Measurements from ENCODE around the gene PDK2.

The PDK2 gene

GRCh38 chr17:50078430-50078829, 16.7 kb upstream of the PDK2 start:
- in situ Hi-C loops (cut with MboI; ENCODE audit: low sequenced_read_pairs), result no loop called here

- in situ Hi-C loops (cut with MboI; ENCODE audit: low sequenced_read_pairs), result no loop called here
These were observed 15.6 kb upstream of the PDK2 start for GRCh38 chr17:50079334-50080095.

GRCh38 chr17:50080096-50080480, 15.1 kb upstream of the PDK2 start:
- in situ Hi-C loops (cut with MboI; ENCODE audit: low sequenced_read_pairs), result no loop called here

- in situ Hi-C loops (cut with MboI; ENCODE audit: low sequenced_read_pairs), result no loop called here
These were observed 14.3 kb upstream of the PDK2 start for GRCh38 chr17:50080827-50081226.

- in situ Hi-C loops (cut with MboI; ENCODE audit: low sequenced_read_pairs), result no loop called here
These were observed 13.4 kb upstream of the PDK2 start for GRCh38 chr17:50081757-50082156.

- in situ Hi-C loops (cut with MboI; ENCODE audit: low sequenced_read_pairs), result no loop called here
These were observed 7.8 kb upstream of the PDK2 start for GRCh38 chr17:50087246-50087911.

- in situ Hi-C loops (cut with MboI; ENCODE audit: low sequenced_read_pairs), result no loop called here
These were observed 7.2 kb upstream of the PDK2 start for GRCh38 chr17:50087912-50088405.

- in situ Hi-C loops (cut with MboI; ENCODE audit: low sequenced_read_pairs), result no loop called here
These were observed 6.0 kb upstream of the PDK2 start for GRCh38 chr17:50088952-50089825.

- in situ Hi-C loops (cut with MboI; ENCODE audit: low sequenced_read_pairs), result no loop called here
These were observed 5.1 kb upstream of the PDK2 start for GRCh38 chr17:50090071-50090470.

- in situ Hi-C loops (cut with MboI; ENCODE audit: low sequenced_read_pairs), result no loop called here
These were observed 3.9 kb upstream of the PDK2 start for GRCh38 chr17:50090971-50091917.

GRCh38 chr17:50091918-50092285, 3.2 kb upstream of the PDK2 start:
- in situ Hi-C loops (cut with MboI; ENCODE audit: low sequenced_read_pairs), result no loop called here

- in situ Hi-C loops (cut with MboI; ENCODE audit: low sequenced_read_pairs), result no loop called here
These were observed 1.9 kb upstream of the PDK2 start for GRCh38 chr17:50093246-50093645.

- in situ Hi-C loops (cut with MboI; ENCODE audit: low sequenced_read_pairs), result no loop called here
These were observed 1.3 kb upstream of the PDK2 start for GRCh38 chr17:50093807-50094206.

- in situ Hi-C loops (cut with MboI; ENCODE audit: low sequenced_read_pairs), result no loop called here
These were observed 853 bp upstream of the PDK2 start for GRCh38 chr17:50094243-50094752.

GRCh38 chr17:50095626-50096037, 481 bp downstream of the PDK2 start:
- in situ Hi-C loops (cut with MboI; ENCODE audit: low sequenced_read_pairs), result no loop called here

GRCh38 chr17:50096092-50096491, 941 bp downstream of the PDK2 start:
- in situ Hi-C loops (cut with MboI; ENCODE audit: low sequenced_read_pairs), result no loop called here

GRCh38 chr17:50096758-50097157, 1.6 kb downstream of the PDK2 start:
- in situ Hi-C loops (cut with MboI; ENCODE audit: low sequenced_read_pairs), result no loop called here

GRCh38 chr17:50097455-50097854, 2.3 kb downstream of the PDK2 start:
- in situ Hi-C loops (cut with MboI; ENCODE audit: low sequenced_read_pairs), result no loop called here

- in situ Hi-C loops (cut with MboI; ENCODE audit: low sequenced_read_pairs), result no loop called here
These were observed 2.8 kb downstream of the PDK2 start for GRCh38 chr17:50097926-50098325.

GRCh38 chr17:50098583-50098982, 3.4 kb downstream of the PDK2 start:
- in situ Hi-C loops (cut with MboI; ENCODE audit: low sequenced_read_pairs), result no loop called here

Measured in hTERT RPE-1 (cell line).